Left kidney (tissue), 2 donors: ENCODE data around the gene REN. TPM values are rescaled to one million over a fixed set of nuclear protein-coding genes. Genes with fewer than 3 reads are reported as not detected.
A peak's percentile ranks its signal among the peaks of the same experiment; 100 is the strongest.

Experiments used
- DNase-seq: peaks from one replicate; pipeline ENCODE4 v3.0.0-alpha.2; 2013
- polyA plus RNA-seq: library from polyadenylated mRNA; unstranded; fragments of 120-200 nt; gene quantifications from one replicate; pipeline ENCODE4 v1.2.1, GENCODE V29; 2013; ENCODE audit not compliant: insufficient read length

Gene REN
- polyA plus RNA-seq, 1 donor, result 15.3 TPM

DNA sequence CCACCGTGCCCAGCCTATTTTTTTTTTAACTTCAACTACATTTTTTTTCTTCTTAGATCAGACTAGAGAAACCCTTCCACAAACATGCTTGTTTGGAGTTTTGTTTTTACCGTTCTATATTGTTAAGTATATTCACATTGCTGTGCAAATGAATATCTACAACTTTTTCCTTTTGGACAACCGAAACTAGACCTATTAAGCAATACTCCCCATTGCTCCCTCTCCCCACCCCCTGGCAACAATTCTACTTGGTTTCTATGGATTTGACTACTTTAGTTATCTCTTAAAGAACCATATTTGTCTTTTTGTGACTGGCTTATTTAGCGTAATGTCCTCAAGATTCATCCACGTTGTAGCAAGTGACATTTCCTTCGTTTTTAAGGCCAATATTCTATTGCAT, 33.4 kb downstream of the REN start:
- DNase-seq, result no peak

DNA sequence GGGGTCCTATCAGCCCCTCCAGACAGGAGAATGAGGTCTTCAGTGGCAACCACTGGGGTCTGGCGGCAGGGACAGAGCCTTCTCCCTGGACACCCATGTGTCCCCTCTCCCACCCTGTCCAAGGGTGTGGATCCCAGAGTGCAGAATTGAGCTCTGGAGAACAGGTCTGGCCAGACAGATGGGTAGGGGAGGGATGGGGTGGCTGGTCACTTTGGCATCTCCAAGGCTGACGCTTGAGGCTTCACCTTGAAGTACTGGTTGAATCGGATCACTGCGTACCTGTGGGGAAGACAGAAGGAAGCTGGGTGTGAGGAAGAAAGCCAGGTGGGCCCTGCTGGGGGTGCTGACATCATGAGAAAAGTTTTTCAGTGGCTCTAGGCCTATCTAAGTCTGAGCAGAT, 34.2 kb downstream of the REN start:
- no peak for DNase-seq

DNA sequence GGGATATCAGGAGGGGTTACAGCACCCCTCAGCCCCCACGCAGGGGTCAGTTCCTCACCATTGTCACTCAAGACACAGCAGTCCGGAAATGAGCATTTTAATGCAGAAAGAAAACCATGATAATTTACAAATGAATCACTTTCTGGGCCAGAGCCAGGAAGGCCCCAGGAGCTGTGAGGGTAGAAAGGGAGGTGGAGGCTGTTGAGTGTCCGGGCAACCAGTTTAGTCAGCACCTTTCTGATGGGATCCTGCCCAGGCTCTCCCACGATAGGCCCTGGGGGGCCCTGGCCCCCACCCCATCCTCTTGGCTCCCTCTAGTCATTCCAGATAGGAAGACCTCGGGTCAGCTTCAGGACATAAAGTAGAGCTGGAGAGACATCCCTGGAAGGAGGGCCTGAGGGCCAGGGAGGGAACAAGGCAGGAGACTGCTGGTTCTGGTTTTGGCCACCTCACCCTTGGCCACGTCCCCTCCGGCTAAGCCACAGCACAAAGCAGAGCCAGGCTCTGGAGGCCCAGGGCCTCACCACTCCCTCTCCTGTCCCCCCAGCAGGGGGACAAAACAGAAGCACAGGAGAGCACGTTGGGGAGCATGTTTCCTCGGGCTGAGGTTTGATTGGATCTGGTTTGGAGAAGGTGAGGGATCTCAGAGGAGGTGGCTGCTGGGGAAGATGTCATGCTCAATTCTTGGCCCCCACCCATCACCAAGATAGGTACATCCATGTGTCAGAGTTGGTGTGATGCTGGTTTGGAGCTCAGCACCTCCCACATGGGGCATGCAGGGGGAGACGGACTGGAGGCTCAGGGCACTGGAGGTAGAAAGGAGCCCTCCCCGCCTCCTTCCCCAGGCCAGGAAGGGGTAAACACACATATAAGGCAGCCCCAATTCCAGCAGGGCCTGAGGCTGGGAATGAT, 34.9 kb downstream of the REN start:
- DNase-seq, result no peak

DNA sequence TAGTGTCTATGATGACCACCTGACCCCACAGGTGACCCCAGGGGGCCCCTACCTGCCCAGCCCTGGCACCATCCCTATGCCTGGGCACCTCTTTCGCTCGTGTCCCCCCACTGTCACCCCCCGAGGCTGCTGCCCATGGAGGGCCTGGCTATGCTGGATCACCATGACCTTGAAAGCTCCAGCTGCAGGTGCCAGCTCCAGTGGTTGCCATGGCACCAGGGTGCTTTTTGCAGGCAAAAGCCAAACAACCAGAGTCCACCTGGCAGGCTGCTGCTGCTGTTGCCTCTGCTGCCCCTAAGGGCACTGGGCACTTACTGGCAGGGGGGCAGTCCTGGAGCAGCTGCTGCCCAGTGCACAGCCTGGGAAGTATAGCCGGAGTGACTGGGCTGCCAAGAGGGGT, 36.0 kb downstream of the REN start:
- DNase-seq, result no peak

DNA sequence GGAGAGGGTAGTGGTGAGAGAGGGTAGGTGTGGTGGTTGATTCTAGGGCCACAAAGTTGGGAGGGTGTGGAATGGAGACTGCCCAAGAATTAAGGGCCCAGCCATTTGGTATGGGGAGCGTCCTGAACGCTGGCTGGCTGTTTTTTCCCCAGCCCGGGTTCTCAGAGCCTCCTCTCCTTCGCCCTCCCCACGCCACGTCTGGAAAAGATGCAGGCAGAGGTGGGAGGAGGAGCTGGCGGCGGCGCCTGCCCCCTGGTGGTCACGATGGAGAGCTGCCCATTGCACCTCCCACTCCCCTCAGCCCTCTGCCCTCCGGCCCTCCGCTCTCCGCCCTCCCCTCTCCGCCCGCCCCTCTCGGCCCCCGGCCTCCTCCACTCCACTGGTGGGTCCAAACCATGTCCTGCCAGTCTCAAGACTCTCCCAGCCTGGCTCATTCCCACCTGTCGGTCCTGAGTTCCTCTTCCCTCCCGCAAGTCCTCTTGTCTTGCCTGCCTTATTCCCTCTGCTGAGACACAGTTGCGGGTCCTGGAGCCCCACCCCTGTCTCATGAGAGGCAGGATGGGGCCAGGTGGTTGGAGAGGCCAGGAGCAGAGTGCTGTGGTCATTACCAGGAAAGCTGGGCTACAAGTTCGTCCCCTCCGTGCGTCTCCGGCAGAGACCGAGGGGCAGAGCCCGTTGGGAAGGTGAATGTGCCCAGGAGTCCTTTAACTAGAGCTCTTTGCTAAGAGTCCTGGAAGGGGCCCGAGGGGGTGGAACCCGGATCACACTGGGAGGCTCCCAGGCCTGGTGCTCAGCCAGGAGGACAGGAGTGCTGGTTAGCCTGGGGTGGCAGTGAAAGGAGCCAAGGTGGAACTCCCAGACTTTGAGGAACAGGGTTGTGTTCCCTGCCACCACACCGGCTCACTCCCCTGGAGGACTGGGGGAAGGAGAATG, 36.9 kb downstream of the REN start:
- DNase-seq, result no peak

DNA sequence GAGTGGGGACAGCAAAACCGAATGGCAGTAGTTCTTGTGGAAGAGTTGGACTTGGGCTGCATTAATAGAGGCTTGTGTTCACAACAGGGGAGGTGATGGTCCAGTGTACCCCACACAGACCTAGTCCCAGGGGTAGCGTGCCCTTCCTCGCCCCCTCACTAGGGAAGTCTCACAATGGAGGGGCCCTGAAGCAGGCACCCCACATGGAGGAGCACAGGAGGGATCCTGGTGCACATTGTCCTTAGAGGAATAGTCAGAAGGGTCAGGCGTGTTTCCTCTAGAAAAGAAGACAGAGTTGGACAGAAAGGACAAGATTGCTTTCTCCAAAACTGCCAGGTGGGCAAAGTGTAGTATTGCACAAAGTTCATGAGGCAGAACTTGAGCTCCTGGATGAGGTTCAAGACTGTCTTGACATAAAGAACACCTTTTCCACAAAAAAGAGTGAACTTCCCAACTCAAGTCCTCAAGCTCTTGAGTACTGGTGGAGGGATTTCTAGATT, 37.6 kb downstream of the REN start:
- DNase-seq, result no peak

DNA sequence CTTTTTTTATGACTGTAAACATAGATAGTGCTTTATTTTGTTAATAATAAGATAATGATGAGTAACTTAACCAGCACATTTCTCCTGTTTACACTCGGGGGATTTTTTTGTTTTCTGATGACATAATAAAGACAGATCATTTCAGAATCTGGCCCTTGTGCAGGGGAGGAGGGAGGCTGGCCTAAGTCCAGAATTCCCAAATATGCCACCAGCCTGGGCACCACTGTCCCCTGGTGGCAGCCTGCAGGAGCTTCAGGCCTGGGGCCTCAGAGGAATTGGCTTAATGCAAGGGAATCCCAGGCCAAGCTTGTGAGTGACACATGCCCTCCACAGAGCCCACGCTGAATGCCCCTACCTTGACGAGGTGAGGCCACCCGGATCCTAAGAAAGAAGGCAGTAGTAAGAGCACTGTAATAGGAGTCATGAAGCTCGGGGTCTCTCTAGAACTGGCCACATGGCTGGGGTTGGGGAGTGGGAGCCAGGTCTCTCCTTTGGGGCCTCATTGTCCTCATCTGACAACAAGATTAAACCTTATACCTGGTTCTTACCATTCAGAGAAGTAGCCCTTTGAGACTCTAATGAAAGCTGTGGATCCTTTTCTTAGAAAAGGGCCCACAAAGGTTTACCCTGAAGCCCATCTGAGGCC, 38.4 kb downstream of the REN start:
- DNase-seq, result peak; percentile 72

DNA sequence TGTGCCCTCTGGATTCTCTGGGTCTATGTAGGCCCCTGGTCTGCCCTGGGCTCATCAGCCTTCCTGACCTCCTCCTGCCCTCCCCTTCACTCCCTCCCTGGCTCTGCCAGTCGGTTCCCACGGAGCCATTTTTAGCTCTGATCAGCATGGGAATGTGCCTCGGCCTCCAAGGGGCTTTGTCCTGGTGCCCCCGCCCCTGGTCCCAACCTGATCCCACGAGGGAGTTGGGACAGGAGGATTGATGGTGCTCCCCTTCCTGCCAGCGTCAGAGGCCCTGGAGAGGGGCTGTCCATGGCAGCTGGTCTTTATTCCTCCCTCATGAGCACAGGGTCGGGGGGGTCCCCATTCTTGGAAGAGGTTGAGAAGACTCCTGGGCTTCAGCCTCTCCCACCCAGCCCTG, 39.2 kb downstream of the REN start:
- DNase-seq, result peak; percentile 19

DNA sequence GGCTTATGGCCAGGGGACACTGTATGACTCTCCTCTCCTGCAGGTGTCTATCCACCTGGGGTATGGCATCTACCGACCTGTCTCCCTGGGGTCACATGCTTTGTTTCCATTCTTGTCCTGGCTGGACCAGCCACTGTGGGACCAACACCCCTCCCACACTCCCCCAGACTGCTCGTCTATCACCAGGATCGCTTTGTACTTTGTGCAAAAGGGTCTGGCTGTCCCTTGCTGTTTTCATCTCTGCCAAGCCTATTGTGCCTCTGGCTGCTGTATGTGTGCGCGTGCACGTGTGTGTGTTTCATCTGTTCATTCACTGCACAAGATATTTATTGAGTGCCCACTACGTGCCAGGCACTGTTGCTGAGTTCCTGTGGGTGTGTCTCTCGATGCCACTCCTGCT, 39.8 kb downstream of the REN start:
- DNase-seq, result no peak

DNA sequence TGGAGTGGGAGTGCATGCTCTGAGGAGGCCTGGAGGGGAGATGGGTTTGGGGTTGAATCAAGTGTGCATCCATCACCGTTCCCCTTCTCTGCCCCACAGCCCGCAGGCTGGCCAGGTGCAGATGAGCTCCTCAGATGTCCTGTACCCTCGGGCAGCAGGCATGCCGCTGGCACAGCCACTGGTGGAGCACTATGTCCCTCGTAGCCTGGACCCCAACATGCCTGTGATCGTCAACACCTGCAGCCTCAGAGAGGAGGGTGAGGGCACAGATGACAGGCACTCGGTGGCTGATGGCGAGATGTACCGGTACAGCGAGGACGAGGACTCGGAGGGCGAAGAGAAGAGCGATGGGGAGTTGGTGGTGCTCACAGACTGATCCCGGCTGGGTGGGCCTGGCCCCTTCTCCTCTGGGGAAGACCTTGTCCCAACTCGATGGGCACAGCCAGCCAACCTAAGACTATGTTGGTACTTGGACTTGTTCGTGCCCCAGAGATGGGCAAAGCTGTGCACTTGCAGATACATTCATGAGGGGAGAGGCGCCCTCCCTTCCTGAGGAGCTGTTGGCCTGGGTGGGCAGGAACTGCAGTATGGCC, 40.3 kb downstream of the REN start:
- DNase-seq, result no peak

DNA sequence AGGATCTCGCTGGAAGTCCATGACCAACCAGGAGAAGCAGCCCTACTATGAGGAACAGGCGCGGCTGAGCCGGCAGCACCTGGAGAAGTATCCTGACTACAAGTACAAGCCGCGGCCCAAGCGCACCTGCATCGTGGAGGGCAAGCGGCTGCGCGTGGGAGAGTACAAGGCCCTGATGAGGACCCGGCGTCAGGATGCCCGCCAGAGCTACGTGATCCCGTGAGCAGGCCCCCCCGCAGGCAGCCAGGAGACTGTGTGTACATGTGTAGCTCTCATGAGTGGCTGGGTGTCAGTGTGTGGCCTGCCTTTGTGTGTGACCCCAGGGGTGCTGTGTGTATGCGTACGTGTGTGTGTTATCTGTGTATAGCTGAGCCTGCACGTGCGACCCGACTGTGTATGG, 41.5 kb downstream of the REN start:
- DNase-seq, result no peak

DNA sequence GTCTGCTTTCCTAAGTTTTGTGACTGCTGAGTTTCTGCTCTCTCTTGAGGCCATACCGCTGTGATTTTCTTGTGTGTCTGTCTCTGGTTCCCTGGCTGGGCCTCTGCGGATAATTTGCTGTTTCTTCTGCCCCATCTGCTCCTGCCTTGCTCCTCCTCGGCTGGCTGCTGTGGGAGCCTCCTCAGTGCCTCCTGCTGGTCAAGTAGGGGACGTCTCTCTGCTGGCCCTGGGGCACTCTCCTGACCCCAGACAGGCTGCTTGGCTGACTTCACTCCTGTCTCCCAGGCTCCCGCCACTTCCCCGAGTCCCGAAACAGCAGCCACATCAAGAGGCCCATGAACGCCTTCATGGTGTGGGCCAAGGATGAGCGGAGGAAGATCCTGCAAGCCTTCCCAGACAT, 42.8 kb downstream of the REN start:
- DNase-seq, result no peak

DNA sequence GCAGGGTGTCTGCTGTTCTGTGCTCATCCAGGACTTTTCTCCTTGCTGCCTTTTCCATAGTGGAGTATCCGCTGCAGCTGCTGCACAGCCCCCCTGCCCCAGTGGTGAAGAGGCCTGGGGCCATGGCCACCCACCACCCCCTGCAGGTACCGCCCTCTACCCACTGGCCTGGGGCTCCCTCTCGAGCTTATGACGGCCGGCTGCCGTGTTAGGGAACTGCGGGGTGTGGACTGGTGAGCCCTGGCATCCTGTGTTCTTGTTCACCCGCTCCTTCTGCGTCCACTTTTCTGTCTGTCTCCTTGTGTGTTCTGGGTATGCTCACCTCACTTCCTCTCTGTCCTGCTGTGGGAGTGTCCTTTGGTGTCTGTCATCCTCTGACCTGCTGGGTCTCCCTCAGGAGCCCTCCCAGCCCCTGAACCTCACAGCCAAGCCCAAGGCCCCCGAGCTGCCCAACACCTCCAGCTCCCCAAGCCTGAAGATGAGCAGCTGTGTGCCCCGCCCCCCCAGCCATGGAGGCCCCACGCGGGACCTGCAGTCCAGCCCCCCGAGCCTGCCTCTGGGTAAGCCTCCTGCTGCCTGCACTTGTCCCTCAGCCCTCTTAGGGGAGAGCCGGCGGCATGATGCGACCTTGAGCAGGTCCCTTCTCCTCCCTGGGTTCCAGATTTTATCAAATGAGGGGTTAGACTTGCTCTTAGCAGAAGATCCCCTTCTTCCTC, 44.1 kb downstream of the REN start:
- DNase-seq, result no peak

DNA sequence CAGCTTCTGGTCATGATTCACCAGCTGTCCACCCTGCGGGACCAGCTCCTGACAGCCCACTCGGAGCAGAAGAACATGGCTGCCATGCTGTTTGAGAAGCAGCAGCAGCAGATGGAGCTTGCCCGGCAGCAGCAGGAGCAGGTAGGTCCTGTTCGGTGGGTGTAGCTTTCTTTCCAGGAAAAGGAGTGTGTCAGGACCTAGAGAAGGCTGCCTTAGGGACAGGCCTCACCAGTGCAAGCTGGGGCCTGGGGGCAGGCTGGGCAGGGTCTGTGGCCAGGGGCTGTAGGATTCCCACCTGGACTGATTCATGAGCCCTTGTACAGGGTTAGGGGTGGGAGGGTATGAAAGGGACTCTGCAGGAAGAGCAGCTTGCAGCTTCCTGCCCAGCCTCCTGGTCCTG, 49.6 kb downstream of the REN start:
- no peak for DNase-seq

DNA sequence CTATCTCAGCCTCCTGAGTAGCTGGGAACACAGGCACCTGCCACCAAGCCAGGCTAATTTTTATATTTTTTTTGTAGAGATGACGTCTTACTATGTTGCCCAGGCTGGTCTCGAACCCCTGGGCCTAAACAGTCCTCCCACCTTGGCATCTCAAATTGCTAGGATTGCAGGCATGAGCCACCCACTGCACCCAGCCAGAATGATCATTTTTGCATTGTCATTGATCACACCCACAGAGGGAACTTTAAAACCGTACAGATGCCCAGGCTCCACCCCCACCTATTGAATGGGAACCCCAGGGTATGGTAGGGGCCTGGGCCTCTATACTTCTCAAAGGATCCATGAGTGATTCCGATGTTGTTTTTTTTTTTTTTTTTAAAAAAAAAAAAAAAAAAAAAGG, 51.0 kb downstream of the REN start:
- DNase-seq, result no peak

DNA sequence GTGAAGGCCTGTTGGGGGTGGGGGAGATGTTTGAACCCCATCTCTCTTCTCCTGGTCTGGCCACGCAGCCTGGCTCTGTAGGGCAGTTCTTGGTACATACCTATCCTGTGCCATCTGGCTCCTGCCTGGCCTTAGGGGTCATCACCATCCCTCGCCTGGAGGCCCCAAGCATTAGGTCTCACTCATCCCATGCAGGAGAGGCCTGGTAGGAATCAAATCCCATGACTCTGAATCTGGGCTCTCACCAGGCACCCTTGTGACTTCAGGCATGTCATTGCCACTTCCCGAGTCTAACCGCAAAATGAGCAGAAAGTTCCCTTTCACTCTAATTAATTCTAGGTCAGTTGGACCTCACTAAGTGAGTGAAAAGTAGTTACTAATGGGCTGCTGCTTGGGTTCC, 51.5 kb downstream of the REN start:
- DNase-seq, result no peak

DNA sequence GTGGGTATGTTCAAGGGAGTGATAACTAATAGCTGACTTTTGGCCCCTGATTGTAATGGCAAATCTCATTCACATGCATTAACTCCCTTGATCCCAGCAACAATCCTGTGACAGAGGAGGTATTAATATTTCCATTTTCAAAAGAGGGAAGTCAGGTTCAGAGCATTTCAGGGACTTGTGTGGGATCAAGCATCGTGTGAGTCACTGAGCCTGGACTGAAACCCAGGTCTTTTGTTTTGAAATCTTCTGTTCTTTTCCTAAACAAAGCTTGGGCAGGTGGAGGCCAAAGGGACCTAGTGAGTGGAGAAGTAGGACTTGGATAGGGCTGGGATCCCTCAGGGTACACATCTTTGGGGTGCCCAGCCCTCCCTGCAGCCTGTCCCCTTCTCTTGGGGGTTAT, 52.2 kb downstream of the REN start:
- no peak for DNase-seq

DNA sequence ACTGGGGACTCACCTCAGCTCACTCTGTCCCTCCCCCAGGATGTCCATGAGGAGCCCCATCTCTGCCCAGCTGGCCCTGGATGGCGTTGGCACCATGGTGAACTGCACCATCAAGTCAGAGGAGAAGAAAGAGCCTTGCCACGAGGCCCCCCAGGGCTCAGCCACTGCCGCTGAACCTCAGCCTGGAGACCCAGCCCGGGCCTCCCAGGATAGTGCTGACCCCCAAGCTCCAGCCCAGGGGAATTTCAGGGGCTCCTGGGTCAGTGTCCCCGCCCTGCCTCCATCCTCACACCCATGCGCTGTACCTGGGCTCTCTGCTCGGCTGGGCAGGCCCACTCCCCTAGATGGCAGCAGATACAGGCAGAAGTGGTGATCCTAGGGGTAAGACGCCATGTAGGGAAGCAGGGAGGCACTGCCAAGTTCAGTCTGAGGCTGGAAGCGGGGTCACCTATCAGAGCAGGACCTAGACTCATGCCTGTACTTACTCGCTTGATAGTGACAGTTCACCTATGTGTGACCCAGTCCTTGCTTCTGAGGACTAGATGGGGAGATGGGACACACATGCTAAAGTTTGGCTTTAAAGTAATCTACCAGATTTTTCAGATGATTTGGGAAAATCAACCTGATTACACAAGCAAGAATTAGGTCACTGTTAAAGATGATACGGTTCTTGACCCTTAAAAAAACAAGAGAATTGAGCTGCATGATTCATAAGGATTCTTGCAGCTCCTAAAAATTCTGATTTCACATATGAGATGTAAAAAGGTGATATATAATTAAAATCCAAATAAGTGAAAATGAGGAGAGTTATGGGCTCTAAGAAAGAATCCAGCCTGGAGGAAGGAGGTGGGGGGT, 53.0 kb downstream of the REN start:
- DNase-seq, result no peak

DNA sequence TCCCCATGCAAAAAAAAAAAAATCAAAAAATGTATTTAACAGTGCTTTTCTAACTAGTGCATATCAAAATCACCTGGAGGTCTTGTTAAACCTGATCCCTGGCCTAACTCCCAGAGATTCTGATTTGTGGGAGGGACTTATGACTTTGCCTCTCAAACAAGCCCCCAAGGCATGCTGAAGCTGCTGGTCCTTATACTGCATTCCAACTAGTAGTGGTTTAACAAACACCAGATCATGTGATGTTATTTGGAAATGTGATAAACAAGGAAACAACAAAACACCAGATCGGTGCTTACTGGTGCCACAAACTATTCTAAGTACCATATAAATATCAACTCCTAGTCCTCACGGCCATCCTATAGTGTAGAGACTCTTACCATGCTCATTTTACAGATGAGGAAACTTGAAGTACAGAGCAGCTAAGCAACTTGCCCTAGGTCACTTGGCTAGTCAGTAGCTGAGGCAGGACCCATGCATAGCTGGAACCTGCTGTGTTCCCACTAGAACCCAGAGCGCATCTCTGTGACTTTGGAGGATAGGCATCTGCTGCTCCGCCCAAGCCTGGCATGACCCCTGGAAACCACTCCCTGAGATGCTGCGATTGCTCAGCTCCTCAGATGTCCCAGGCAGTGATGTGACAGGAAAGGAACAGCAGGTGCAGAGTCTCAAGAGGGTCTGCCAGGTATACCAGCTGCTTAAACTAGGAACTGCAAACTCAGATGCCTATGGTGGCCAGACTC, 55.1 kb downstream of the REN start:
- no peak for DNase-seq
